GM12878 (cell line): Measurements from ENCODE around the gene MCTS1. TPM values are rescaled to one million over a fixed set of nuclear protein-coding genes. Genes with fewer than 3 reads are reported as not detected.

Source experiments
- ATAC-seq: fragments of 200-7000 bp; cut with Tn5 transposase; 3 replicates; pipeline ENCODE4 v1.9.1; 2020; ENCODE audit warnings: mild to moderate bottlenecking, moderate library complexity
- BruUV-seq: library from RNA; stranded (reverse); fragments of 400-500 nt; replicated peaks from 2 replicates; lab custom pipeline; 2021; lab: Mats Ljungman, UMichigan
- CTCF ChIA-PET: fragments of 300-600 bp; sonication (Branson Sonifier 250); formaldehyde crosslinking; extraction: SDS; loops from one replicate; lab custom pipeline; 2021; ENCODE audit warnings: inconsistent platforms; lab: Yijun Ruan, JAX
- POLR2A ChIA-PET: fragments of 350-600 bp; formaldehyde crosslinking; extraction: SDS; loops from one replicate; lab custom pipeline; 2021; ENCODE audit warnings: inconsistent platforms; lab: Charles Lee
- RAD21 ChIA-PET: fragments of 300-600 bp; sonication (Branson Sonifier 250); formaldehyde crosslinking; loops from one replicate; lab custom pipeline; 2023; ENCODE audit warnings: antibody characterized with exemption; ENCODE audit not compliant: unreplicated experiment; lab: Charles Lee
- SMC1A ChIA-PET: fragments of 300-600 bp; sonication (Branson Sonifier 250); formaldehyde crosslinking; loops from one replicate; lab custom pipeline; 2023; ENCODE audit not compliant: unreplicated experiment, uncharacterized antibody; lab: Charles Lee
- DNase-seq: peaks from one replicate; pipeline ENCODE4 v3.0.0-alpha.2; 2011; ENCODE audit warnings: low read depth, low spot score
- FAIRE-seq: peaks from 3 replicates; lab custom pipeline; 2011; peaks lifted over from hg19 to GRCh38; lab: Jason Lieb, UNC
- H2AFZ ChIP-seq: 2 replicates; pipeline ENCODE4 v1.6.0; 2011; ENCODE audit warnings: low read depth, low read length, control low read depth; ENCODE audit not compliant: control insufficient read depth
- H3K27ac ChIP-seq: 2 replicates; pipeline ENCODE4 v1.5.1; 2011; ENCODE audit warnings: control low read depth; ENCODE audit not compliant: control insufficient read depth, insufficient read depth
- H3K27me3 ChIP-seq, 2 experiments: replicated peaks in 1 of 2; 2 replicates each; pipeline versions ENCODE4 v1.6.0 to v1.6.1; 2011; ENCODE audit warnings: low read length in 1 of 2; ENCODE audit not compliant: control insufficient read depth in 2 of 2, insufficient read depth in 2 of 2
- H3K36me3 ChIP-seq, 2 experiments: 2 replicates each; pipeline ENCODE4 v1.5.1; 2011; ENCODE audit warnings: low read length in 1 of 2; ENCODE audit not compliant: control insufficient read depth in 2 of 2, insufficient read depth in 2 of 2
- H3K4me1 ChIP-seq: 2 replicates; pipeline ENCODE4 v1.6.1; 2011; ENCODE audit warnings: mild to moderate bottlenecking, low read length, moderate library complexity, mixed read lengths; ENCODE audit not compliant: control insufficient read depth, insufficient read depth
- H3K4me2 ChIP-seq: 2 replicates; pipeline ENCODE4 v1.6.0; 2011; ENCODE audit warnings: control low read depth; ENCODE audit not compliant: control insufficient read depth, insufficient read depth
- H3K4me3 ChIP-seq: fragments of 200-600 bp; sonication (generic); 2 replicates; pipeline ENCODE4 v1.5.1; 2016
- H3K79me2 ChIP-seq: 2 replicates; pipeline ENCODE4 v1.6.0; 2011; ENCODE audit warnings: low read length; ENCODE audit not compliant: control insufficient read depth, insufficient read depth
- H3K9ac ChIP-seq: 2 replicates; pipeline ENCODE4 v1.8.0; 2011; ENCODE audit warnings: low read length, control low read depth, mixed read lengths; ENCODE audit not compliant: control insufficient read depth, insufficient read depth
- H3K9me3 ChIP-seq: replicated peaks from 3 replicates; pipeline ENCODE4 v1.5.1; 2011; ENCODE audit warnings: mild to moderate bottlenecking, low read length; ENCODE audit not compliant: control insufficient read depth, insufficient read depth
- H4K20me1 ChIP-seq: 2 replicates; pipeline ENCODE4 v1.6.0; 2011; ENCODE audit not compliant: control insufficient read depth, insufficient read depth
- DPF2 ChIP-seq: fragments of 450-650 bp; IDR thresholded peaks from 2 replicates; pipeline ENCODE4 v1.6.1; 2017; ENCODE audit warnings: mild to moderate bottlenecking
- SPI1 ChIP-seq: IDR thresholded peaks from 2 replicates; pipeline ENCODE4 v1.6.1; 2011; ENCODE audit warnings: low read depth, mild to moderate bottlenecking, low read length, moderate library complexity, borderline replicate concordance; ENCODE audit not compliant: insufficient read depth
- TAF1 ChIP-seq: IDR thresholded peaks from 2 replicates; pipeline ENCODE4 v1.6.1; 2011; ENCODE audit warnings: mild to moderate bottlenecking, low read depth, low read length, borderline replicate concordance
- WGBS: methylation state at CpG from one replicate; pipeline ENCODE4 v1.1.6; 2016; ENCODE audit warnings: low lambda C conversion rate; ENCODE audit not compliant: insufficient replicate concordance, insufficient coverage; ENCODE audit errors: missing lambda C conversion rate; 5-methylcytosine and 5-hydroxymethylcytosine counted together
- in situ Hi-C: fragments of 300-500 bp; cut with MboI; formaldehyde crosslinking; loops from 9 replicates; pipeline ENCODE4 v1.14.3; 2018; ENCODE audit warnings: mixed read lengths
- intact Hi-C: fragments of 100-400 bp; cut with micrococcal nuclease; formaldehyde crosslinking; loops from one replicate; pipeline ENCODE4 v1.14.2; 2022; ENCODE audit not compliant: unreplicated experiment
- polyA plus RNA-seq, 11 experiments: library from polyadenylated mRNA; depleted of rRNA in 4 of 11; unstranded in 6 of 11; stranded (reverse) in 5 of 11; fragments of >200 nt; fragmentation: Nextera tagmentation in 4 of 11; fragmentation: Illumina TruSeq in 1 of 11; extraction: Ambion mirVana in 4 of 11; extraction: Trizol in 1 of 11; gene quantifications; 1 replicate in 1 of 11; 2 replicates in 10 of 11; pipeline versions ENCODE4 v1.2.1 to v1.2.3, GENCODE V29; 2011 to 2016; ENCODE audit warnings: inconsistent platforms in 2 of 11, missing spikeins in 2 of 11, low read depth in 1 of 11
- total RNA-seq, 4 experiments: library from RNA; depleted of rRNA in 3 of 4; stranded (reverse); fragments of >200 nt in 3 of 4; fragmentation: Illumina TruSeq in 1 of 4; extraction: Trizol in 1 of 4; gene quantifications; 2 replicates each; pipeline versions ENCODE4 v1.2.1 to v1.2.3, GENCODE V29; 2013 to 2021
- TF ChIP-seq, protein P1 (sequence below): fragments of 450-650 bp; formaldehyde crosslinking; IDR thresholded peaks from 2 replicates; pipeline ENCODE4 v1.5.0; 2022; ENCODE audit warnings: mild to moderate bottlenecking, missing genetic modification characterization
- TF ChIP-seq, protein P2 (sequence below): fragments of 450-650 bp; IDR thresholded peaks from 2 replicates; pipeline ENCODE4 v1.6.1; 2017; ENCODE audit warnings: mild to moderate bottlenecking, low read depth, inconsistent platforms; ENCODE audit not compliant: poor library complexity, severe bottlenecking
- TF ChIP-seq, protein P3 (sequence below): fragments of 450-650 bp; IDR thresholded peaks from 2 replicates; pipeline ENCODE4 v1.6.1; 2017; ENCODE audit warnings: mild to moderate bottlenecking, moderate library complexity
- TF ChIP-seq, protein P4 (sequence below): fragments of 450-650 bp; IDR thresholded peaks from 2 replicates; pipeline ENCODE4 v1.6.1; 2017; ENCODE audit warnings: mild to moderate bottlenecking

The MCTS1 gene
- total and polyA plus RNA-seq, 10 of the 15 experiments (the other 5 are each of a cell fraction or from before 2014, with no cell fraction given): 59.5 to 238 (median 115) TPM

DNA sequence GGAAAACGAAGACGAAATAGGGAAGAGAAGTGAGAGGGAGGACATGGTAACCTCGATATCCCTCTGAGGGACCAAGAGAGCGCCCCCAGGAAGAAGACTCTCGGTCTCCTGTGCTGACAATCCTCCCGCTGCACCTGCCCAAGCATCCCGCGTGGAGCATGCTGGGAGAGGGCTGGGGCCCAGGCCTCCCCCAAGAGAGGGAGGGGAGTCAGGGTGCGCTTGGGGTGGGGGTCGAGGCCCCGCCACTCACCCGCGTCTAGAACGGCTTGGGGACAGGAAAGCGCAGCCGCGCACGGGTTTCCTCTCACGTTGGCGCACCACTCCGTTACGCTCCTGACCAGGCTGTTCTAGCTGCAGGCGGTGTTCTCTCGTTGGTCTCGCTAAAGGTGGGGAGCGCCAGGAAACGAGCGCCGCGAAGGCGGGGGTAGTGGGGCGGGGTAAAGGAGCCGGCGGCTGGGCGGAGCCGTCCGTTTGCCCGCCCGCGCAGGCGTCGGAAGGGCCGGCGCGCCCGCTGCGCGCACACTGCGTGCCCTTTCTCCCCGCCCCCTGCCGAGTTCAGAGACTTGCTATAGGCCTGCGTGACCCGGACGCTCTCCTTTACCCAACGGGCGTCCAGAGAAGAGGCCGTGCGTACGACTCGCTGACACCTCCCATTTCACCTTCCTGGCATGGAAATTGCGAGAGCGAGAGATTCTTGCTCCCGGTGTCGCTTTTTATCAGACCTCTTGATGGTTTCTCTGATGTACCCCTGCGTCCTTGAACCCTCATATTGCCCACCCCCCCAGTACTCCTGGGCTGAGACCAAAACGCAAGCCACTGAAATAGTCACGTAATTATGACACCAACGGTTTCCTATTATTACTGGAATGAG lies 26.0 kb downstream of the MCTS1 start, which contains the start of gene C1GALT1C1:
Gene C1GALT1C1, minus strand, starts transcription at position 388 of the 871 bp plus-strand sequence. CDS start 2,888 bp downstream, outside the sequence.
- no peaks in the 10 kb centered on the region; the same call in 1 of the 2 replicates for H3K4me1 ChIP-seq
- peak; percentile 77 for DNase-seq
- no peaks in the 10 kb centered on the region; the same call in 2 of the 3 replicates for H3K9me3 ChIP-seq
- ChIA-PET POLR2A (interaction anchor here (1.4 kb wide), 1 partner anchor 11 kb away, joined by 5 read pairs; no protein-coding TSS in a partner anchor), RAD21 (no interaction called here), CTCF (no interaction called here), SMC1A (interaction anchor here (1.0 kb wide), 1 partner anchor 119 kb away, joined by 3 read pairs; no protein-coding TSS in a partner anchor)
- FAIRE-seq: peak; percentile 75
- peak within 1 kb of the TSS; percentile 65 for H2AFZ ChIP-seq
- in situ Hi-C loops: no loop called here
- H3K27ac ChIP-seq: peak within 1 kb of the TSS; percentile 85
- no peaks in the 10 kb centered on the region for H4K20me1 ChIP-seq
- no peaks in the 10 kb centered on the region for H3K27me3 ChIP-seq
- H3K79me2 ChIP-seq: peaks cover 10% of the 10 kb centered on the region
- WGBS: 25% methylated on average over 39 of the region's 68 CpGs
- TSS peak; percentile 70 for BruUV-seq
- peak; percentile 97 for ATAC-seq
- H3K4me2 ChIP-seq: peak within 1 kb of the TSS; percentile 74
- intact Hi-C loops: loop anchor here (1.0 kb wide), 1 partner anchor 69 kb away; no protein-coding TSS in a partner anchor
- H3K4me3 ChIP-seq: peak within 1 kb of the TSS; percentile 74
- no peaks in the 10 kb centered on the region for H3K36me3 ChIP-seq
- H3K9ac ChIP-seq: peak within 1 kb of the TSS; percentile 76
- TF ChIP-seq, protein P1, sequence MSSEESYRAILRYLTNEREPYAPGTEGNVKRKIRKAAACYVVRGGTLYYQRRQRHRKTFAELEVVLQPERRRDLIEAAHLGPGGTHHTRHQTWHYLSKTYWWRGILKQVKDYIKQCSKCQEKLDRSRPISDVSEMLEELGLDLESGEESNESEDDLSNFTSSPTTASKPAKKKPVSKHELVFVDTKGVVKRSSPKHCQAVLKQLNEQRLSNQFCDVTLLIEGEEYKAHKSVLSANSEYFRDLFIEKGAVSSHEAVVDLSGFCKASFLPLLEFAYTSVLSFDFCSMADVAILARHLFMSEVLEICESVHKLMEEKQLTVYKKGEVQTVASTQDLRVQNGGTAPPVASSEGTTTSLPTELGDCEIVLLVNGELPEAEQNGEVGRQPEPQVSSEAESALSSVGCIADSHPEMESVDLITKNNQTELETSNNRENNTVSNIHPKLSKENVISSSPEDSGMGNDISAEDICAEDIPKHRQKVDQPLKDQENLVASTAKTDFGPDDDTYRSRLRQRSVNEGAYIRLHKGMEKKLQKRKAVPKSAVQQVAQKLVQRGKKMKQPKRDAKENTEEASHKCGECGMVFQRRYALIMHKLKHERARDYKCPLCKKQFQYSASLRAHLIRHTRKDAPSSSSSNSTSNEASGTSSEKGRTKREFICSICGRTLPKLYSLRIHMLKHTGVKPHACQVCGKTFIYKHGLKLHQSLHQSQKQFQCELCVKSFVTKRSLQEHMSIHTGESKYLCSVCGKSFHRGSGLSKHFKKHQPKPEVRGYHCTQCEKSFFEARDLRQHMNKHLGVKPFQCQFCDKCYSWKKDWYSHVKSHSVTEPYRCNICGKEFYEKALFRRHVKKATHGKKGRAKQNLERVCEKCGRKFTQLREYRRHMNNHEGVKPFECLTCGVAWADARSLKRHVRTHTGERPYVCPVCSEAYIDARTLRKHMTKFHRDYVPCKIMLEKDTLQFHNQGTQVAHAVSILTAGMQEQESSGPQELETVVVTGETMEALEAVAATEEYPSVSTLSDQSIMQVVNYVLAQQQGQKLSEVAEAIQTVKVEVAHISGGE (CRISPR knock-in tag): no peak
- peak; percentile 59; the same call in 1 of the 2 replicates for TF ChIP-seq TAF1
- TF ChIP-seq, protein P2, sequence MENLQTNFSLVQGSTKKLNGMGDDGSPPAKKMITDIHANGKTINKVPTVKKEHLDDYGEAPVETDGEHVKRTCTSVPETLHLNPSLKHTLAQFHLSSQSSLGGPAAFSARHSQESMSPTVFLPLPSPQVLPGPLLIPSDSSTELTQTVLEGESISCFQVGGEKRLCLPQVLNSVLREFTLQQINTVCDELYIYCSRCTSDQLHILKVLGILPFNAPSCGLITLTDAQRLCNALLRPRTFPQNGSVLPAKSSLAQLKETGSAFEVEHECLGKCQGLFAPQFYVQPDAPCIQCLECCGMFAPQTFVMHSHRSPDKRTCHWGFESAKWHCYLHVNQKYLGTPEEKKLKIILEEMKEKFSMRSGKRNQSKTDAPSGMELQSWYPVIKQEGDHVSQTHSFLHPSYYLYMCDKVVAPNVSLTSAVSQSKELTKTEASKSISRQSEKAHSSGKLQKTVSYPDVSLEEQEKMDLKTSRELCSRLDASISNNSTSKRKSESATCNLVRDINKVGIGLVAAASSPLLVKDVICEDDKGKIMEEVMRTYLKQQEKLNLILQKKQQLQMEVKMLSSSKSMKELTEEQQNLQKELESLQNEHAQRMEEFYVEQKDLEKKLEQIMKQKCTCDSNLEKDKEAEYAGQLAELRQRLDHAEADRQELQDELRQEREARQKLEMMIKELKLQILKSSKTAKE: no peak
- TF ChIP-seq, protein P3, sequence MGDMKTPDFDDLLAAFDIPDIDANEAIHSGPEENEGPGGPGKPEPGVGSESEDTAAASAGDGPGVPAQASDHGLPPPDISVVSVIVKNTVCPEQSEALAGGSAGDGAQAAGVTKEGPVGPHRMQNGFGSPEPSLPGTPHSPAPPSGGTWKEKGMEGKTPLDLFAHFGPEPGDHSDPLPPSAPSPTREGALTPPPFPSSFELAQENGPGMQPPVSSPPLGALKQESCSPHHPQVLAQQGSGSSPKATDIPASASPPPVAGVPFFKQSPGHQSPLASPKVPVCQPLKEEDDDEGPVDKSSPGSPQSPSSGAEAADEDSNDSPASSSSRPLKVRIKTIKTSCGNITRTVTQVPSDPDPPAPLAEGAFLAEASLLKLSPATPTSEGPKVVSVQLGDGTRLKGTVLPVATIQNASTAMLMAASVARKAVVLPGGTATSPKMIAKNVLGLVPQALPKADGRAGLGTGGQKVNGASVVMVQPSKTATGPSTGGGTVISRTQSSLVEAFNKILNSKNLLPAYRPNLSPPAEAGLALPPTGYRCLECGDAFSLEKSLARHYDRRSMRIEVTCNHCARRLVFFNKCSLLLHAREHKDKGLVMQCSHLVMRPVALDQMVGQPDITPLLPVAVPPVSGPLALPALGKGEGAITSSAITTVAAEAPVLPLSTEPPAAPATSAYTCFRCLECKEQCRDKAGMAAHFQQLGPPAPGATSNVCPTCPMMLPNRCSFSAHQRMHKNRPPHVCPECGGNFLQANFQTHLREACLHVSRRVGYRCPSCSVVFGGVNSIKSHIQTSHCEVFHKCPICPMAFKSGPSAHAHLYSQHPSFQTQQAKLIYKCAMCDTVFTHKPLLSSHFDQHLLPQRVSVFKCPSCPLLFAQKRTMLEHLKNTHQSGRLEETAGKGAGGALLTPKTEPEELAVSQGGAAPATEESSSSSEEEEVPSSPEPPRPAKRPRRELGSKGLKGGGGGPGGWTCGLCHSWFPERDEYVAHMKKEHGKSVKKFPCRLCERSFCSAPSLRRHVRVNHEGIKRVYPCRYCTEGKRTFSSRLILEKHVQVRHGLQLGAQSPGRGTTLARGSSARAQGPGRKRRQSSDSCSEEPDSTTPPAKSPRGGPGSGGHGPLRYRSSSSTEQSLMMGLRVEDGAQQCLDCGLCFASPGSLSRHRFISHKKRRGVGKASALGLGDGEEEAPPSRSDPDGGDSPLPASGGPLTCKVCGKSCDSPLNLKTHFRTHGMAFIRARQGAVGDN: no peak; the same call in 1 of the 2 replicates
- TF ChIP-seq DPF2: no peak
- TF ChIP-seq, protein P4, sequence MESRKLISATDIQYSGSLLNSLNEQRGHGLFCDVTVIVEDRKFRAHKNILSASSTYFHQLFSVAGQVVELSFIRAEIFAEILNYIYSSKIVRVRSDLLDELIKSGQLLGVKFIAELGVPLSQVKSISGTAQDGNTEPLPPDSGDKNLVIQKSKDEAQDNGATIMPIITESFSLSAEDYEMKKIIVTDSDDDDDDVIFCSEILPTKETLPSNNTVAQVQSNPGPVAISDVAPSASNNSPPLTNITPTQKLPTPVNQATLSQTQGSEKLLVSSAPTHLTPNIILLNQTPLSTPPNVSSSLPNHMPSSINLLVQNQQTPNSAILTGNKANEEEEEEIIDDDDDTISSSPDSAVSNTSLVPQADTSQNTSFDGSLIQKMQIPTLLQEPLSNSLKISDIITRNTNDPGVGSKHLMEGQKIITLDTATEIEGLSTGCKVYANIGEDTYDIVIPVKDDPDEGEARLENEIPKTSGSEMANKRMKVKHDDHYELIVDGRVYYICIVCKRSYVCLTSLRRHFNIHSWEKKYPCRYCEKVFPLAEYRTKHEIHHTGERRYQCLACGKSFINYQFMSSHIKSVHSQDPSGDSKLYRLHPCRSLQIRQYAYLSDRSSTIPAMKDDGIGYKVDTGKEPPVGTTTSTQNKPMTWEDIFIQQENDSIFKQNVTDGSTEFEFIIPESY: no peak
- no peak for TF ChIP-seq SPI1
